Mesodermal cell (in vitro differentiated cells): Measurements from ENCODE around the gene CREB3L2.

Experiments
- H3K27ac ChIP-seq: 2 replicates; pipeline ENCODE4 v1.7.0; 2013; ENCODE audit warnings: mild to moderate bottlenecking, low read depth, low read length, moderate library complexity; ENCODE audit not compliant: severe bottlenecking
- H3K36me3 ChIP-seq: 2 replicates; pipeline ENCODE4 v1.7.1; 2013; ENCODE audit warnings: mild to moderate bottlenecking, low read length, moderate library complexity; ENCODE audit not compliant: control insufficient read depth, insufficient read depth
- H3K4me1 ChIP-seq: one replicate; pipeline ENCODE4 v1.7.1; 2013; ENCODE audit warnings: mild to moderate bottlenecking, low read length; ENCODE audit not compliant: insufficient read depth, control insufficient read depth, poor library complexity, severe bottlenecking
- H3K4me3 ChIP-seq: 2 replicates; pipeline ENCODE4 v1.7.0; 2013; ENCODE audit warnings: low read length, control low read depth, mild to moderate bottlenecking; ENCODE audit not compliant: insufficient read depth, poor library complexity, severe bottlenecking; ENCODE audit errors: extremely low read depth
- H3K9me3 ChIP-seq: 2 replicates; pipeline ENCODE4 v1.7.1; 2013; ENCODE audit warnings: mild to moderate bottlenecking, low read length, moderate library complexity; ENCODE audit not compliant: control insufficient read depth
- WGBS, 2 experiments: methylation state at CpG; one replicate each; pipeline ENCODE4 v1.1.5; 2013; ENCODE audit warnings: missing lambda C conversion rate in 2 of 2; ENCODE audit not compliant: insufficient coverage in 2 of 2; 5-methylcytosine and 5-hydroxymethylcytosine counted together

The CREB3L2 gene

GRCh38 chr7:137881607-137882260 is 120.2 kb downstream of the CREB3L2 start:
- Histone ChIP-seq H3K4me1 (peaks cover 21% of the 10 kb centered on the region), H3K27ac (no peak overlapping the region), H3K4me3 (no peak overlapping the region), H3K9me3 (no peaks in the 10 kb centered on the region), H3K36me3 (peaks cover 99% of the 10 kb centered on the region)
- WGBS, 2 experiments = 93 to 98% methylated on average over 5 to 7 of the region's 8 CpGs

- WGBS, 2 experiments = 82 to 90% methylated on average over 5 of the region's 5 CpGs
- no peak overlapping the region for H3K4me3 ChIP-seq
- no peaks in the 10 kb centered on the region for H3K9me3 ChIP-seq
- peaks cover 99% of the 10 kb centered on the region for H3K36me3 ChIP-seq
- no peak overlapping the region for H3K27ac ChIP-seq
- H3K4me1 ChIP-seq = peaks cover 21% of the 10 kb centered on the region
Measured at GRCh38 chr7:137880432-137880831, 121.5 kb downstream of the CREB3L2 start.

GRCh38 chr7:137879357-137880158 is 122.3 kb downstream of the CREB3L2 start:
- WGBS, 2 experiments = 65 to 72% methylated on average over 15 to 16 of the region's 20 CpGs
- Histone ChIP-seq H3K4me1 (peaks cover 21% of the 10 kb centered on the region), H3K9me3 (no peaks in the 10 kb centered on the region), H3K36me3 (peaks cover 97% of the 10 kb centered on the region), H3K27ac (no peak overlapping the region), H3K4me3 (no peak overlapping the region)

GRCh38 chr7:137878333-137878961 is 123.4 kb downstream of the CREB3L2 start:
- 91 to 93% methylated on average over 5 to 6 of the region's 8 CpGs for WGBS, 2 experiments
- no peak overlapping the region for H3K4me3 ChIP-seq
- H3K36me3 ChIP-seq = peaks cover 96% of the 10 kb centered on the region
- H3K4me1 ChIP-seq = peaks cover 25% of the 10 kb centered on the region
- H3K9me3 ChIP-seq = no peaks in the 10 kb centered on the region
- H3K27ac ChIP-seq = no peak overlapping the region

DNA sequence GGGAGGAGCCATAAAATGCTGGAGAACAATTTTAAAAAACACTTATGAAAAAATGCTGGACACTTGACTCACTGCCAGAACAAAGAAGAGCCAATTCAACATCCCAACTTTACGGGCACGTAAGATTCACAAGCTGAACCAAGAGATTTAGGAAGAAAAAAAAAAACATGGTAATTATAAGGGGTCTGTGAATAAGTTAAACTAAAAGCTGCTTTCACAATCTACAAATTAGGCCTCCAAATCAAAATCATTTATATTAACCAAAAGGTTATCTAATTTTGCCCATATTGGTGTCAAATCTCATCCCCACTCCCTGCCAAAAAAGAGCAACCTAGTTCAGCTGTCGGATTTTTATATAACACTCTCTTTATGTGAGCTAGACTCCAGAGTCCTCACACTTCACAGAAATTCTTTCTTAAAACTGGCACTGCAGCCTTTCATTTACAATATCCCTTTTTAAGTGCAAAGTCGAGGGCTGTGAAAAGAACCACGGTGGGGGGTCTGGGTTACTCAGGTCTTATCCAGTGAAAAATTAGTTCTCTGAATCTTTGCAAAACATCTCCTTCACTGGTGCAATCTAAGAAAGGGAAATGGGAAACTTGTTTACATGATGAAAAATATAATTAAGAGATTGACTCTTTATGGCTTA is 124.7 kb downstream of the CREB3L2 start:
- WGBS, 2 experiments = 80 to 92% methylated on average over 1 of the region's 5 CpGs
- H3K4me3 ChIP-seq = no peak overlapping the region
- H3K27ac ChIP-seq = no peak overlapping the region
- H3K9me3 ChIP-seq = no peaks in the 10 kb centered on the region
- H3K4me1 ChIP-seq = peaks cover 17% of the 10 kb centered on the region
- H3K36me3 ChIP-seq = peaks cover 96% of the 10 kb centered on the region

GRCh38 chr7:137875746-137876145 is 126.1 kb downstream of the CREB3L2 start:
- Histone ChIP-seq H3K9me3 (no peaks in the 10 kb centered on the region), H3K4me1 (peaks cover 17% of the 10 kb centered on the region), H3K27ac (no peak overlapping the region), H3K36me3 (peaks cover 93% of the 10 kb centered on the region), H3K4me3 (no peak overlapping the region)
- 100% methylated on average over 3 of the region's 4 CpGs; no CpG with 5 or more reads in 1 of the 2 experiments for WGBS, 2 experiments

DNA sequence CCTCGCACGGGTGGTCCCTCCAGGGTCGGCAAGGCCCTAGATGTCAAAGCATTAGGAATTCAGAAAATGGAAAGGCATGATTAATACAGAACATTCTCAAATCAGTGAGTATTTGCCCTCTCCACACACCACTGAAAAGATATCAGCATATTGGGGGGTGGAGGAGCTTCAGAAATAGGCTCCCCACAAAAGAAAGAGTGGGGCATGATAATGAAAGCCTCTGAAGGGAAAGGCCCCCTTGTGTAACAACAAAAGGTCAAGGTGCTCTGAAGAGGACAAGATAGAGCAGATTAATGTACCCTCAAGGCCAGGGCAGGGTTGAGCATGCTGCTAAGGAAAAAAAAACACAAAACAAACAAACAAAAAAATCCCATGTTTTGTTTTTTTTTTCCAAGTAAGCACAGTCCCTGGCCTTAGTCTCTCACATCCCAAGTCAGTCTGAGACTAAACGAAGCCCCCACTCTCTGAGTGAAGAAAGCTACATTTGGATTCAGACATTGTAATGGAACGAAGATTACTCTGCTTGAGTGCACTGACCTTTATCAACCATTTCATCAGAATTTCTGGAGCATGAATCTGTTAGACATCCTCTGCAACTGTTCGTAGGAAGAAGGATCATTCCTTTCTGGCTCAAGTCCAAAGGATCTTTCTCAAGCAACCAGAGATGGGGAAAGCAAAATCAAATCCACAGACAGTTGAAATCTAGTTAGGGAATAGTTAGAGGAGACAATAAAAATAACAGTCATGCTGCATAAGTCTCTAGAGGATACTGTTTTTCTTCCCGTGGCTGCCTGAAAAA is 127.7 kb downstream of the CREB3L2 start:
- Histone ChIP-seq H3K4me3 (no peak overlapping the region), H3K9me3 (no peaks in the 10 kb centered on the region), H3K4me1 (peaks cover 7% of the 10 kb centered on the region), H3K36me3 (peaks cover 81% of the 10 kb centered on the region), H3K27ac (no peak overlapping the region)
- WGBS, 2 experiments = 94 to 100% methylated on average over 3 of the region's 7 CpGs

DNA sequence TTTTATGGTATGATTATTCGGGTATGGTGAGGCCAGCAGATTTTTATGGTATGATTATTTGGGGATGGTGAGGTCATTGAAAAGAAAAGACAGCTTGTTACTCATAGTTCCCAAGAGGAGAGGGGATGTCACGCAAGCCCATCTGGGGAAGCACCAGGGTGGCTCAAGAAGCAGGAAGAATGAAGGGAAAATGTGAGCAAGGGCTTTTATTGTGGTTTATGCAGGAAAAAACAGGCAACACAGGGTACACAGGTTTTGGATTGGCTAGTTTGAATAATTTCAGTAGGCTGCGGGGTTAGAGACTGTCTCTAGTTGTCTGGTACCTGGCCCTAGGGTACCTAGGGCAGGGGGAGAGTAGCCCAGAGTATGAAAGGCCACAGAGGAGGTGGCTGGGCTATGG is 128.4 kb downstream of the CREB3L2 start:
- H3K9me3 ChIP-seq = no peaks in the 10 kb centered on the region
- H3K27ac ChIP-seq = no peak overlapping the region
- peaks cover 74% of the 10 kb centered on the region for H3K36me3 ChIP-seq
- peaks cover 4% of the 10 kb centered on the region for H3K4me1 ChIP-seq
- 97 to 100% methylated on average over 3 of the region's 3 CpGs for WGBS, 2 experiments
- no peak overlapping the region for H3K4me3 ChIP-seq

GRCh38 chr7:137871170-137871915 is 130.5 kb downstream of the CREB3L2 start:
- H3K9me3 ChIP-seq = peaks cover under 1% of the 10 kb centered on the region
- H3K27ac ChIP-seq = no peak overlapping the region
- H3K4me3 ChIP-seq = no peak overlapping the region
- H3K36me3 ChIP-seq = peaks cover 71% of the 10 kb centered on the region
- 87 to 94% methylated on average over 2 to 7 of the region's 7 CpGs for WGBS, 2 experiments
- H3K4me1 ChIP-seq = peaks cover 4% of the 10 kb centered on the region
